IMR-90 (cell line): ENCODE data around the gene GCNT2. TPM values are rescaled to one million over a fixed set of nuclear protein-coding genes. Genes with fewer than 3 reads are reported as not detected.

ENCODE experiments used
- ATAC-seq: fragments of 200-7000 bp; cut with Tn5 transposase; 2 replicates; pipeline ENCODE4 v1.9.1; 2020; ENCODE audit warnings: low read depth, mild to moderate bottlenecking, moderate library complexity
- BruUV-seq: library from RNA; stranded (reverse); fragments of 400-500 nt; replicated peaks from 2 replicates; lab custom pipeline; 2021; lab: Mats Ljungman, UMichigan
- CTCF ChIA-PET: fragments of 300-600 bp; formaldehyde crosslinking; extraction: SDS; loops from one replicate; lab custom pipeline; 2021; ENCODE audit warnings: antibody characterized with exemption; lab: Yijun Ruan, JAX
- POLR2A ChIA-PET: fragments of 300-600 bp; sonication (Branson Sonifier 250); formaldehyde crosslinking; loops from one replicate; lab custom pipeline; 2022; ENCODE audit warnings: antibody characterized with exemption; ENCODE audit not compliant: unreplicated experiment; lab: Charles Lee
- DNase-seq: peaks from one replicate; pipeline ENCODE4 v3.0.0; 2013
- H2AFZ ChIP-seq: replicated peaks from 2 replicates; pipeline ENCODE3; 2013; ENCODE audit warnings: low read length, mild to moderate bottlenecking; ENCODE audit not compliant: poor library complexity
- H2AK5ac ChIP-seq: 2 replicates; pipeline ENCODE4 v1.6.1; 2013; ENCODE audit warnings: low read depth, low read length, inconsistent platforms
- H2AK9ac ChIP-seq: replicated peaks from 2 replicates; pipeline ENCODE3; 2013; ENCODE audit warnings: mild to moderate bottlenecking, low read depth, low read length, moderate library complexity; ENCODE audit not compliant: poor library complexity
- H2BK120ac ChIP-seq: 2 replicates; pipeline ENCODE4 v1.6.1; 2013; ENCODE audit warnings: low read depth, low read length, inconsistent platforms
- H2BK15ac ChIP-seq: 3 replicates; pipeline ENCODE4 v1.6.1; 2013; ENCODE audit warnings: low read depth, low read length, inconsistent platforms
- H2BK20ac ChIP-seq: 2 replicates; pipeline ENCODE4 v1.6.1; 2013; ENCODE audit warnings: low read depth, mild to moderate bottlenecking, inconsistent platforms, low read length, moderate library complexity
- H2BK5ac ChIP-seq: 2 replicates; pipeline ENCODE4 v1.6.1; 2013; ENCODE audit warnings: mild to moderate bottlenecking, low read depth, low read length, inconsistent platforms; ENCODE audit not compliant: poor library complexity, severe bottlenecking
- H3K14ac ChIP-seq: replicated peaks from 2 replicates; pipeline ENCODE4 v1.6.1; 2013; ENCODE audit warnings: low read depth, low read length, inconsistent platforms
- H3K18ac ChIP-seq: 2 replicates; pipeline ENCODE4 v1.6.1; 2013; ENCODE audit warnings: low read depth, low read length, control low read depth
- H3K23ac ChIP-seq: 2 replicates; pipeline ENCODE4 v1.6.1; 2013; ENCODE audit warnings: low read depth, low read length, inconsistent platforms
- H3K27ac ChIP-seq: 2 replicates; pipeline ENCODE4 v1.5.1; 2013; ENCODE audit warnings: mild to moderate bottlenecking, control low read depth, low read length; ENCODE audit not compliant: insufficient read depth
- H3K27me3 ChIP-seq: 2 replicates; pipeline ENCODE4 v1.6.1; 2013; ENCODE audit warnings: low read length; ENCODE audit not compliant: control insufficient read depth, insufficient read depth
- H3K36me3 ChIP-seq: 2 replicates; pipeline ENCODE4 v1.6.1; 2013; ENCODE audit warnings: low read length, mixed read lengths; ENCODE audit not compliant: control insufficient read depth, insufficient read depth
- H3K4ac ChIP-seq: 2 replicates; pipeline ENCODE4 v1.6.1; 2013; ENCODE audit warnings: low read depth, low read length, inconsistent platforms
- H3K4me1 ChIP-seq: 2 replicates; pipeline ENCODE4 v1.6.1; 2013; ENCODE audit warnings: low read length, mixed read lengths; ENCODE audit not compliant: control insufficient read depth, insufficient read depth
- H3K4me2 ChIP-seq: 2 replicates; pipeline ENCODE4 v1.6.1; 2013; ENCODE audit warnings: low read depth, mild to moderate bottlenecking, control low read depth, low read length, moderate library complexity
- H3K4me3 ChIP-seq: 2 replicates; pipeline ENCODE4 v1.5.1; 2013; ENCODE audit warnings: low read depth, mild to moderate bottlenecking, control low read depth, low read length, moderate library complexity; ENCODE audit not compliant: insufficient read depth
- H3K56ac ChIP-seq: 2 replicates; pipeline ENCODE4 v1.6.1; 2013; ENCODE audit warnings: low read length, inconsistent platforms; ENCODE audit not compliant: insufficient read depth; ENCODE audit errors: extremely low read depth
- H3K79me1 ChIP-seq, 2 experiments: 2 replicates each; pipeline ENCODE4 v1.6.1; 2013; ENCODE audit warnings: low read length in 2 of 2, inconsistent platforms in 1 of 2, low read depth in 1 of 2
- H3K9ac ChIP-seq: 2 replicates; pipeline ENCODE4 v1.6.1; 2013; ENCODE audit warnings: low read depth, low read length, control low read depth
- H3K9me1 ChIP-seq: 2 replicates; pipeline ENCODE4 v1.6.1; 2013; ENCODE audit warnings: low read length, inconsistent platforms; ENCODE audit not compliant: insufficient read depth
- H3K9me3 ChIP-seq: 2 replicates; pipeline ENCODE4 v1.6.1; 2013; ENCODE audit warnings: low read length; ENCODE audit not compliant: control insufficient read depth, insufficient read depth
- H4K20me1 ChIP-seq: 2 replicates; pipeline ENCODE4 v1.6.1; 2013; ENCODE audit warnings: low read length, inconsistent platforms; ENCODE audit not compliant: insufficient read depth
- H4K5ac ChIP-seq: 2 replicates; pipeline ENCODE4 v1.6.1; 2013; ENCODE audit warnings: mild to moderate bottlenecking, low read depth, low read length, control low read depth
- H4K8ac ChIP-seq, 2 experiments: 2 replicates each; pipeline ENCODE4 v1.6.1; 2013; ENCODE audit warnings: low read depth in 2 of 2, low read length in 2 of 2, control low read depth in 1 of 2, inconsistent platforms in 1 of 2
- H4K91ac ChIP-seq: 2 replicates; pipeline ENCODE4 v1.6.1; 2013; ENCODE audit warnings: low read depth, low read length, inconsistent platforms; ENCODE audit not compliant: insufficient read depth
- SMC3 ChIP-seq: fragments of 150-350 bp; IDR thresholded peaks from 2 replicates; pipeline ENCODE4 v1.6.1; 2016; ENCODE audit warnings: low read depth, mild to moderate bottlenecking, antibody characterized with exemption, low read length, moderate library complexity
- USF2 ChIP-seq: fragments of 150-350 bp; IDR thresholded peaks from 2 replicates; pipeline ENCODE4 v1.6.1; 2017; ENCODE audit warnings: mild to moderate bottlenecking, antibody characterized with exemption, low read length, low read depth
- WGBS, 2 experiments: methylation state at CpG; one replicate each; pipeline versions ENCODE4 v1.1.5 to v1.1.7; 2013; ENCODE audit warnings: missing lambda C conversion rate in 2 of 2; ENCODE audit not compliant: insufficient read length in 1 of 2; ENCODE audit errors: extremely low coverage in 2 of 2; 5-methylcytosine and 5-hydroxymethylcytosine counted together
- dilution Hi-C: fragments of 300-500 bp; cut with HindIII; formaldehyde crosslinking; loops from one replicate; pipeline ENCODE4 v1.14.3; 2018; ENCODE audit warnings: low sequenced_read_pairs; ENCODE audit not compliant: unreplicated experiment
- in situ Hi-C: fragments of 300-500 bp; cut with MboI; formaldehyde crosslinking; loops from 3 replicates; pipeline ENCODE4 v1.14.3; 2019; ENCODE audit warnings: low sequenced_read_pairs, inconsistent platforms, mixed read lengths
- intact Hi-C: fragments of 100-400 bp; cut with micrococcal nuclease; formaldehyde crosslinking; loops from 2 replicates; pipeline ENCODE4 v1.10.0; 2022
- polyA plus RNA-seq, 3 experiments: library from polyadenylated mRNA; depleted of rRNA; stranded (reverse); fragments of >200 nt; gene quantifications; 2 replicates each; pipeline ENCODE4 v1.2.3, GENCODE V29; 2012; ENCODE audit warnings: low replicate concordance in 1 of 3
- total RNA-seq: library from RNA; depleted of rRNA; stranded (reverse); fragments of >200 nt; gene quantifications from 2 replicates; pipeline ENCODE4 v1.2.3, GENCODE V29; 2012

GCNT2 gene
- total and polyA plus RNA-seq, 2 of the 4 experiments (the other 2 are of a cell fraction), result 0.34 to 0.90 TPM

DNA sequence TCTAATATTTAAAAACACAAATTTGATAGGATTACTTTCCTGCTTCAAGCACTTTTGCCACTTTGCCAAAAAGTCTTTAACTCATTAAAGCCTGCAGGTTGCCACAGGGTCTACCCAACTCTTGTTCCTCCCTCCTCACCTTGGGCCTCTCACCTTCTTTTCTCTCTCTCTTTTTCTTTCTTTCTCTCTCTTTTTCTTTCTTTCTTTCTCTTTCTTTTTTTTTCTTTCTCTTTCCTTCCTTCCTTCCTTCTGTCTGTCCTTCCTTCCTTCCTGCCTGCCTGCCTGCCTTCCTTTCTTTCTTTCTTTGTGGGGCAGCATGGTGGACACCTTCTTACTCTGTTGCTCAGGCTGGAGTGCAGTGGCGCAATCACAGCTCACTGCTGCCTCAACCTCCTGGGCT lies 123.1 kb downstream of the GCNT2 start:
- H2AK9ac ChIP-seq, result no peak overlapping the region
- H4K91ac ChIP-seq, result no peak overlapping the region
- H2BK5ac ChIP-seq, result no peak overlapping the region
- no peak overlapping the region for H3K23ac ChIP-seq
- DNase-seq, result no peak
- intact Hi-C loops, result no loop called here
- H4K8ac ChIP-seq, result no peak overlapping the region
- H2AK5ac ChIP-seq, result no peak overlapping the region
- no peaks in the 10 kb centered on the region for H3K36me3 ChIP-seq
- H3K4ac ChIP-seq, result no peak overlapping the region
- H3K4me3 ChIP-seq, result no peak overlapping the region
- in situ Hi-C loops, result no loop called here
- H3K27me3 ChIP-seq, result no peaks in the 10 kb centered on the region
- no peak for ATAC-seq
- POLR2A ChIA-PET, result no interaction called here
- WGBS, 2 experiments, result no CpG with 5 or more reads among the region's 1 CpG
- H2AFZ ChIP-seq, result no peak overlapping the region
- no peak overlapping the region for H2BK20ac ChIP-seq
- H3K4me1 ChIP-seq, result no peaks in the 10 kb centered on the region
- H3K9ac ChIP-seq, result no peak overlapping the region
- H3K9me3 ChIP-seq, result no peaks in the 10 kb centered on the region; the same call in 1 of the 2 replicates
- no peaks in the 10 kb centered on the region for H4K20me1 ChIP-seq
- no TSS peak for BruUV-seq
- dilution Hi-C loops, result no loop called here
- no peak overlapping the region for H2BK120ac ChIP-seq
- no peak overlapping the region for H4K5ac ChIP-seq
- H3K9me1 ChIP-seq, result no peaks in the 10 kb centered on the region
- H3K18ac ChIP-seq, result no peak overlapping the region
- TF ChIP-seq SMC3 (no peak), USF2 (no peak)
- H2BK15ac ChIP-seq, result no peak overlapping the region
- no peak overlapping the region for H3K27ac ChIP-seq
- no peaks in the 10 kb centered on the region for H3K79me1 ChIP-seq
- H3K14ac ChIP-seq, result no peak overlapping the region
- no peak overlapping the region for H3K56ac ChIP-seq
- H3K4me2 ChIP-seq, result no peak overlapping the region
- CTCF ChIA-PET, result no interaction called here
